Measurements from ENCODE around the gene LMF1. TPM values are rescaled to one million over a fixed set of nuclear protein-coding genes. Genes with fewer than 3 reads are reported as not detected.

Gene LMF1
- total and polyA plus RNA-seq, 2 of the 13 experiments (the other 11 are each of a cell fraction or from before 2014, with no cell fraction given) = 6.8 to 8.5 TPM

- CTCF ChIA-PET (ENCODE audit: low intra/inter-chr PET ratio, low total read pairs) = no interaction called here
- no peak for DNase-seq (ENCODE audit: low spot score)
- Histone ChIP-seq H3K79me2 (ENCODE audit: insufficient read depth, low read length) (no peaks in the 10 kb centered on the region), H3K4me1 (ENCODE audit: insufficient read depth, low read length) (no peaks in the 10 kb centered on the region), H4K20me1 (ENCODE audit: insufficient read depth, low read length) (no peaks in the 10 kb centered on the region), H3K9ac (ENCODE audit: insufficient read depth, low read depth, low read length) (no peak overlapping the region), H3K36me3 (replicated peaks in 1 of 2; ENCODE audit: control insufficient read depth in 1 of 2, insufficient read depth in 2 of 2, low read length in 2 of 2) (no peaks in the 10 kb centered on the region), H3K4me2 (ENCODE audit: low read depth, low read length) (no peak overlapping the region), H3K9me3 (ENCODE audit: low read length) (no peaks in the 10 kb centered on the region), H2AFZ (ENCODE audit: low read length) (no peak overlapping the region), H3K27ac (ENCODE audit: extremely low read length, insufficient read depth, low read length) (no peak overlapping the region), H3K27me3 (ENCODE audit: control insufficient read depth in 1 of 2, insufficient read depth in 2 of 2, low read length in 2 of 2) (no peaks in the 10 kb centered on the region), H3K4me3 (replicated peaks in 1 of 3; ENCODE audit: insufficient read depth in 1 of 3, low read depth in 2 of 3, low read length in 3 of 3) (no peak overlapping the region)
- no peak for ATAC-seq
- intact Hi-C loops (cut with micrococcal nuclease; ENCODE audit: unreplicated experiment) = no loop called here
- TF ChIP-seq ZBTB2 (CRISPR knock-in tag; IDR thresholded peaks at IDR 0.05; ENCODE audit: low read depth) (no peak), ZNF18 (CRISPR knock-in tag; IDR thresholded peaks at IDR 0.05; ENCODE audit: insufficient replicate concordance) (no peak), ZNF800 (CRISPR knock-in tag; IDR thresholded peaks at IDR 0.05) (no peak), ZNF576 (CRISPR knock-in tag; IDR thresholded peaks at IDR 0.05) (no peak), RXRA (CRISPR knock-in tag; IDR thresholded peaks at IDR 0.05) (no peak), MXD3 (CRISPR knock-in tag; IDR thresholded peaks at IDR 0.05) (no peak), CEBPZ (IDR thresholded peaks at IDR 0.05; ENCODE audit: low read length) (no peak), ZSCAN29 (CRISPR knock-in tag; conservative IDR thresholded peaks at IDR 0.05) (no peak), BORCS8-MEF2B (CRISPR knock-in tag; IDR thresholded peaks at IDR 0.05) (no peak)
- WGBS (ENCODE audit: low lambda C conversion rate) = 76% methylated on average over 14 of the region's 31 CpGs
- FAIRE-seq = no peak
- POLR2A ChIA-PET = no interaction called here
- in situ Hi-C loops (cut with HindIII; ENCODE audit: extremely low pct_ligation_motif_present, low pct_unique_long_range_greater_than_20kb) = no loop called here
- BruUV-seq (replicated peaks) = no TSS peak
Observed at GRCh38 chr16:870856-871561, 99.8 kb downstream of the LMF1 start.

Data from HepG2 (cell line).